ENCODE results near the gene CCNJL.

DNA sequence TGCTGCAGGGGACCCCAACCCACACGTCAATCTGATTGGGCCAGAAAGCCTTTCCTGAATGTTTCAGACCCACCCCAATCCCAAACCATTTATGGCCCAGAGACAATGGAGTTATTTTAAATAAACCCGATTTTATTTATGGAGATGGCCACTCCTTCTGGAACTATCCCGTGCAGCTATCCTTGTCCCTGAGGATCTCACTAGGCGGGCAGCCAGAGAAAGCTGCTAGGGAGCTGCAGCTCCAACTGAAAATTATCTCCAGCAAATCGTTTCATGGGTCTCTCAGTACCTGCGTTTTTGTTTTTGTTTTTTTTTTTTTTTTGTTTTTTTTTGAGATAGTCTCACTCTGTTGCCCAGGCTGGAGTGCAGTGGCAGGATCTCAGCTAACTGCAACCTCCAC lies 35.1 kb upstream of the CCNJL start:
- TF ChIP-seq, protein P1, sequence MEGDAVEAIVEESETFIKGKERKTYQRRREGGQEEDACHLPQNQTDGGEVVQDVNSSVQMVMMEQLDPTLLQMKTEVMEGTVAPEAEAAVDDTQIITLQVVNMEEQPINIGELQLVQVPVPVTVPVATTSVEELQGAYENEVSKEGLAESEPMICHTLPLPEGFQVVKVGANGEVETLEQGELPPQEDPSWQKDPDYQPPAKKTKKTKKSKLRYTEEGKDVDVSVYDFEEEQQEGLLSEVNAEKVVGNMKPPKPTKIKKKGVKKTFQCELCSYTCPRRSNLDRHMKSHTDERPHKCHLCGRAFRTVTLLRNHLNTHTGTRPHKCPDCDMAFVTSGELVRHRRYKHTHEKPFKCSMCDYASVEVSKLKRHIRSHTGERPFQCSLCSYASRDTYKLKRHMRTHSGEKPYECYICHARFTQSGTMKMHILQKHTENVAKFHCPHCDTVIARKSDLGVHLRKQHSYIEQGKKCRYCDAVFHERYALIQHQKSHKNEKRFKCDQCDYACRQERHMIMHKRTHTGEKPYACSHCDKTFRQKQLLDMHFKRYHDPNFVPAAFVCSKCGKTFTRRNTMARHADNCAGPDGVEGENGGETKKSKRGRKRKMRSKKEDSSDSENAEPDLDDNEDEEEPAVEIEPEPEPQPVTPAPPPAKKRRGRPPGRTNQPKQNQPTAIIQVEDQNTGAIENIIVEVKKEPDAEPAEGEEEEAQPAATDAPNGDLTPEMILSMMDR (optimal IDR thresholded peaks at IDR 0.05 in 1 of 3, IDR thresholded peaks at IDR 0.05 in 1 of 3, conservative IDR thresholded peaks at IDR 0.05 in 1 of 3; ENCODE audit: extremely low read depth in 1 of 3, insufficient read depth in 2 of 3, low read length in 3 of 3) = no peak
- TF ChIP-seq EZH2 (IDR thresholded peaks at IDR 0.05; ENCODE audit: low read length) = no peak

All from keratinocyte (primary cell).